ENCODE data around the gene FILIP1L.
"Not testable (repeated sequence)": the region's sequence is repeated elsewhere in the genome, so short reads cannot be mapped to it uniquely, and the experiment has no call there.

FILIP1L gene

DNA sequence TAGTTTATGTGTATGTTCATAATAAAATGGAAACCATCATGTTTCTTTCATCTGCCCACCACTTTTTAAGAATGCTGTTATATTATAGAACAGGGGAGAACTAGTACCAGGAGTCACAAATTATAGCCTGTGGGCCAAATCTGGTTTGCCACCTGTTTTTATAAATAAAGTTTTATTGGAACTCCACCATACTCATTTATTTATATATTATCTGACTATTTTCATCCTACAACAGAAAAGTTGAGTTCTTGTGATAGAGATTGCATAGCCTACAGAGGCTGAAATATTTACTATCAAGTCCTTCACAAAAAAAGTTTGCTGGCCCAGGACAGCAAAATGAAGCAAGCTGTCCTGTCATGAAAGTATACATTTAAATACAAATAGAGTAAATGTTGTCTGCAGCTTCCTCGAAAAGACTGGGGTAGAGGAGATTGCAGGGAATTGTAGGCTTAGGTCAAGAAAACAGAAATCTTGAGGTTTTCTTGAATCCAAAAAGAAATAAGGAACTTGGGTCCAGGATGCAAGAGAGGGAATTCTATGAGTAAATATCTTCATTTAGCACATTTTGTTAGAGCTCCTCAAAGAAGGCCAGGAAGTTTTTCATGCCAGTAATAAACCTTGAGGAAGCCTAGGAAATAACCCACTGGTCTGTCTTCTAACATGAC, 41.1 kb downstream of the FILIP1L start:
- no peak for DNase-seq

DNA sequence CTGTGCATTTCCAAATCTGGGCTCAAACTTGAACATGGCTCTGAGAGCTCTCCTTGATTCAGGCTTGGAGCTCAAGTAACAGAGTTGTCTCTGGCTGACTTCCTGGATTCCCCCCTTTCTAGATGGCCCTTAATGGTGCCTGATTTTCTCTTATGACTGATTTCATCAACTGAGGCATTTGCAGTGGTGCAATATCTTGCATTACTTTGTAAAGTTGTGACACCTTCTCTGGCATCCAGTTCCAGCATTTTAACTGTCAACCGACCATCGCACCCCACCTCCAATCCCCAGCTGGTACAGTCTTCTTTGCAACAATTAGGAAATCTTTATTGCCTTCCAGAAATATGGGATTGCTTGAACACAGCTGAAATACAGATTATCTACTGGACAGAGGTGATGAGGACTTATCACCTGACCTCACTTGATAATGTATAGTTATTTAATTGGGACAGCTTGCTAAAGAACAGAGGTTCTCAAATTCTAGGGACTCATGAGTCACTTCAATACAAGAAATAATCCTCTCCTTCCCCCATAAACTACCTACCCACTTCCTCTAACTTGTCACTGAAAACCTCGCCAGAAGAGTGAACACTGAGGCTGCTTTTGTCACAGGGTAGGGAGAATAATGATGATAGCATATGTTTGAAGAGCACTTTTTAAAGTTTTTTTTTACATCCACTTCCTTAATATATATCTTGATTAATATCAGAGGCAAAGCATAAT, 41.8 kb downstream of the FILIP1L start:
- no peak for DNase-seq

DNA sequence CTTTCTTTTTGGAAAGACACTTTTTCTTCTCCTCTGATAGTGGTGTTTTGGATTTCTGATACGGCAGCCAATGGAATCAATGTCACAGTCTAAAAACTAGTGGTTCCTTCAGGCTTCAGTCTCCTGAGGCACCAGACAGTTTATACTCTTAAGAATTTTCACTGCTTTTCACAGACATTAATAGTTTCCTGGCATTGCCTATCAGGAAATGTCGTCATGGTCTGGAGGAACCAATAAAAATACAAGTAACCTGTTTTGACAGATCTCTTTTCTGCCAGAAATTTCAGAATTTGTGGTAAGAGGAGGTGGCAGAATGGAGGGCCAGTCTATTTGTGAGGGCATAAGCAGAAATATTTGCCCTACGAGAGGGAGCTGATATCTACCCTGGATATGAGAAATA, 44.8 kb downstream of the FILIP1L start:
- no peak for DNase-seq

DNA sequence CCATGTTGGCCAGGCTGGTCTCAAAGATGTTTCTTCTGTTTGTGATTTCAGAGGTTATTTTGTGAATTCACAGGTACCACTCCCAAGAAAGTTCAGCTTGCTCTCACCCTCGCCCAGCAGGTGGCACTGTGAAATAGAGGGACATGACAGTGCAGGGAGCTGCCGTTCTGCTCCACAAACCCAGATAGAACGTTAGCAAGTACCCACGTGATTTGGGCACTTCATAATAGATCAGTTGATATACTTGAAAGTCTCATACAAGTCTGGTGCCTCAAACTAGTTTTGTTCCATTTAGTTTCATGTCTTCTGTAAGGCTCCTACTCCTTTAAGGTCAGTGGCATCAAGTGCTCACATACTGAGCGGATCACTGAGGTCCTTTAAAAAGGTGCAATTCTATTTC, 45.5 kb downstream of the FILIP1L start:
- DNase-seq, result peak; percentile 74

DNA sequence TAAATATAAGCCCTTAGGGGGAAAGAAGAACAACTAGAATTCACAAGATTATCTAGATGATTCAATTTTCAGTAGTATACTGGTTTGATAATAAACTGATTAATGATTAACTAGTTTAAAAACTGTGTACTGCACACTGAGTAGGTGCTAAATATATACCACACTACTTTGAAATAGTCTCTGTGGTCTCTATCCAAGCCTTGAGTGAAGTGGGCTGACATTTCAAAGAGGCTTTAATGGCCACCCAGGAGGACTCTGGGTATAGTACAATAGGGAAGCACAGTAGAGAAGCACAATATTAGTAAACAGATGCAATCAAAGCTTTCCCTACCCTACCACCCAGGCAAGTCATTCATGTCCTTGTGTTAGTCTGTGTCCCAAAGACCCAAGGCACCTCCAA, 46.7 kb downstream of the FILIP1L start:
- DNase-seq, result no peak

DNA sequence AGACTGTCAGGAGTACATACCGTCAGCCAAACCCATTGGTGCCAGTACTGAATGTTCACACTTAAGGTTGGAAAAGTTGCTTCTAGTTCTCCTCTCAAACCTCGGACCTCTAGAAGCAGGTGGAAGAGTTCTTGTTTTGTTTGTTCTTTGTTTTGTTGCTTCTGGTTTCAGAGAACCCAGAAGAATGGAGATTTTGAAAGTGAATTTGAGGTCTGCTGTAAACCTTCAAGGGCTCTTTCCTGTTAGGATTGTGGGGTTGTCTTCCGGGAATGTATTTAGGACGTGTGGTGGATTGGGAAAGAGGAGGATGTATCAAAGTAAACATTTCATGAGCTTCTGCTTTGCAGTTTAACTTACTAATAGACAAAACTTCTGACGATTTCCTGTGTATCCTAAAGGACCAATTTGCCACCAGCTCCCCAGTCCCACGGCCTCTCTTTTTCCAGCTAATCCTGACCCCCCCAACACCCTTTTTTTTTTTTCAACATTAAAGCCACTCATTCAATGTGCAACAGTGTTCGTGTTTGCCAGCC, 50.3 kb downstream of the FILIP1L start:
- no peak for DNase-seq

DNA sequence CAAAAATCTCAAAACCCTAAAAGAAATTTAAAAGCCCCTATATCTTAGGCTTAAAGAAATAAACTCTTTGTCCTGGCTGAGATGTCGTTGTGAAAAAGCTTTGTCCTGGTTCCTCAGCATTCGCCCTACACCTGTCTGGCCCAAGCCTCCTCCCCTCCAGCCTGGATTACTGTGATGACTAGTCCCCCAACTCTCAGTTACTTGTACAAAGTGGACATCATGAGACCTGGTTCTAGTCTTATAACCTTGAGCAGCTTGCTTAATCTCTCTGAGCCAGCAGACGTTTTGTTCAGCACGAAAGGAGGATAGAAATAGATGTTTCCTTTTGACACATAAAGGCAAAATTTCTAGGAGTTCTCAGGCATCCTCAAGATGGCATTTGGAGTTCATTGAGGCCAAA, 51.6 kb downstream of the FILIP1L start:
- DNase-seq, result no peak

DNA sequence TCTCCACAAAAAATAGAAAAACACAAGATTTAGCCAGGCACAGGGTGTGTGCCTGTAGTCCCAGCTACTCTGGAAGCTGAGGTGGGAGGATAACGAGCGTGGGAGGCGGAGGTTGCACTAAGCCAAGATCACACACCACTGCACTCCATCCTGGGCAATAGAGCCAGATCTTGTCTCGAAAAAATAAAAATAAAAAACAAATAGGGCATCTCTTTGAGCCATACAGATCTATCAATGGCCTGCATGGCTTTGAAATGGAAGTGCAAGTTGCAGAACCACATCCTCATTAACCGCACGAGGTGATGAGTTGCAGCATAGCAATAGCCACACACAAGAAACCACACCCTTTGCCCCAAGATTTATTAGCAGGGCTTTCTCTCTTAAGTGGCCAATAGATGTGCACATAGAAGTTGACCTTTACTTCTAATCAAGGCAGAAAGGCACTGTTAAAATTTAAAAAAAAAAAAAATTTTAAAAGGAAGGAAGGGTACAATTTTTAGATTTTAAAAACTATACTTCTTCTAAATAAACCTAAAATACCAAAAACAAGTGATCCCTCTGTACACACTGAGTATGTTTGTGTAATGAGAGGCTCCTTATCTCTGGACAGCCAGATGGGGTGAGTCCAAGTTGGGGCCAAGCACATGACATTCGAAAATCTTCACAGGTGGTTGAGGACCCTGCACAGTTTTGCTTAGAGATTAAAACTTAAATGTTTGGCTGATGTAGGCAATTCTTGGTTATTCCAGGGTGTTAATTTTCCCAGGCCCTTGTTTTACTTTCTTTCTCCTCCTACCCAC, 53.4 kb downstream of the FILIP1L start:
- no peak for DNase-seq

DNA sequence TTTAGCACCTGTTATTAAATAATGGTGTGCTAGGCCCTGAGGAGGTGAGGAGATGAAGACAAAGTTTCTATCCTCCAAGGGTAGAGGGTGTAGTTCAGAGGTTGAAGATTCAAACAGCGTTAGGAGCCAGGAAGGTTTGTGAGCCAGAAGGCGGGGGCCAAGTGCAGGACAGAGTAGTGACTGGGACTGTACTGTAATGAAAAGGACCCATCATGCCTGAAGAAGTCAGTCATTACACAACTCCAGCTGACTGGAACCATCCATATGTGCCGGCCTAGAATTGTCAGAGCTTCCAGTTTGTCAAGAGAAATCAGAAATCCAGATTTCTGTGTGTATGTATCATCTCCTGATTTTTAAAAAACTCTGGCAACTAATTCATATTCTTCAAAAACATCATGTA, 54.8 kb downstream of the FILIP1L start:
- DNase-seq, result no peak

DNA sequence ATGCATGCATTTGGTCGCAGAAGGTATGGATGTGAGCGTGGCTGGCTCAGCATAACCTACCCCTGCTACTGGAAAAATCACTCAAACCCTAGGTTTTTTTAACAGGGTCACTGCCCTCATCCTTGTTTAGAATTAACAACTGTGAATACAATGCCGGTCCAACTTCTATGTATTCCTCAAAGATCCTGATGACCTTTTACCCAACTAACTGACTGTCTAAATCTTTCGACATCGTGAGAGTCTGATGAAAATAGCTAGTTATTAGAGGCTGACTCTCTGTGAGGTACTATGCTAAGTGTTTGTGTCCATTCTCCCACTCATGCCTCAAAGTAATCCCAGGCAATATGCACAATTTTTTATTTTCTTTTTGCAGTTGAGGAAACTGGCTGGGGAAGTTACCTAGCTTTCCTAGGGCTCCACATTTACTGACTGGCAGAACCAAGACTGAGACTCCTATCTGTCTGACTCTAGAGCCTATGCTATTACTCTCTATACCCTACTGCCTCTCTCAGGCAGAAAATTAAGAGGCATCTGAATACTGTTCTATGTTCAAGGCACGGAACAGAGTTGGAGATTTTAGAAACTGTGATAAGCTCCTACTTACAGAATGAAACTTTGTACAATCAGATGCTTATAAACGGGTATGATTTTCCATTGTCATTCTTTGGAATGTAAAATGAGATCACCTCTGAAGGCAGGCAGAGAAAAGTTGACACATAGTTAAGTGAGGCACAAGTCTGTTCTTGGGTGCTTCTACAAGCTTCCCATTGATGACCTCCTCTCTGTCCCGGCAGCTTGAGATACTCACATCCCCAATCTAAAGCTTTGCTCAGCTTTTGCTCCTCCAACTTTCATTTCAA, 56.4 kb downstream of the FILIP1L start:
- DNase-seq, result no peak

DNA sequence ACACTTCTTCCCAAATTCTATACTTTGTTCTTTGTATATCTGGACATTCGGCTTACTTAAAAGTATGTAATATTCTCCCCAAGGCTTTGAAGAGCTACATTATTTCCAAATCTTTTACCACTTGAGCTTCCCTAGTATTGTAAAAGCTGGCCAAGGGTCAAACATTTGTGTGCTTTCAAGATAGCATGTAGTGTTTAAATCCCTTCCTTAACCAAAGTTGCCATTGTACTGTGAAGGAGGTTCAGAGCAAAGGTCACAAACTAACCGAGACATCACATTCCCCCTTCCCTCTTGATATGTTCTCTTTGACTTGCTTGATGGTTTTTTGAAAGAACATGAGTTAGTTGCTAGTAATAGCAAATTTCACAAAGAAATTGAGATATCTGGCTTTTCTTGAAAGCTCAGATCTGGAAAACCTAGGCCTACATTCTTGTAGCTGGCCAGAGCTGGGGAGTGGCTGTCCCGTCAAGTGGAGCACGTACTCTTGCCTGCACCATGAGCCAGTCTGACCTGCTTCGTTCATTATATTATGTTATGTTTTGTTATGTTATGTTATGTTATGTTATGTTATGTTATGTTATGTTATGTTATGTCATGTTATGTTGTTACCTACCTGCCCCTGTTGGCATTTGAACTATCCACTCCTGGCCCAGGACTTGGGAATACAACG, 60.2 kb downstream of the FILIP1L start:
- no peak for DNase-seq

DNA sequence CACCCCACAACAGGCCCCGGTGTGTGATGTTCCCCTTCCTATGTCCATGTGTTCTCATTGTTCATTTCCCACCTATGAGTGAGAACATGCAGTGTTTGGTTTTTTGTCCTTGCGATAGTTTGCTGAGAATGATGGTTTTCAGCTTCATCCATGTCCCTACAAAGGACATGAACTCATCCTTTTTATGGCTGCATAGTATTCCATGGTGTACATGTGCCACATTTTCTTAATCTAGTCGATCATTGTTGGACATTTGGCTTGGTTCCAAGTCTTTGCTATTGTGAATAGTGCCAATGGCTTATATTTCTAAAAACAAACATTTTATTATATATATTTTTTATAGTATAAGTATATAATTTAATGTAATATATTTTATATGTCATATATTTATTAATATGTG, 62.8 kb downstream of the FILIP1L start:
- DNase-seq, result not testable (repeated sequence)

DNA sequence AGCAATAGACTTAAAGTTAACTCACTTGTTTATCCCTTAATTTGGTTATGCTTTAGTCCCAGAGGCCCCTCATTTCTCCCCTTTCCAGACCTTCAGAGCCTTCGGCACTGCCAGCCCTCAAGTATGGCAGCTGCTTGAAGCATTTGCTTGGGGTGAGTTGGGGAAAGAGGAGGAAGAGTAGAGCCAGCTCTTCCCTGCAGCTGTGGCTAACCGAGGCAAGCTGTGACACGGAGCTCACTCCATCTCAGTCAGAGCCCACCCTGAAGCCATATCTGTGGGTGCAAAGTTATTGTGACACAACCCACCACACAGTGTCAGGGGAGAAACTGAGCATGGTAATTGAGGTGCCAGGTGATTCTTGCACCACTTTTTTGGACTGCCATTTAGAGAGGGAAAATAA, 66.1 kb downstream of the FILIP1L start:
- DNase-seq, result no peak

DNA sequence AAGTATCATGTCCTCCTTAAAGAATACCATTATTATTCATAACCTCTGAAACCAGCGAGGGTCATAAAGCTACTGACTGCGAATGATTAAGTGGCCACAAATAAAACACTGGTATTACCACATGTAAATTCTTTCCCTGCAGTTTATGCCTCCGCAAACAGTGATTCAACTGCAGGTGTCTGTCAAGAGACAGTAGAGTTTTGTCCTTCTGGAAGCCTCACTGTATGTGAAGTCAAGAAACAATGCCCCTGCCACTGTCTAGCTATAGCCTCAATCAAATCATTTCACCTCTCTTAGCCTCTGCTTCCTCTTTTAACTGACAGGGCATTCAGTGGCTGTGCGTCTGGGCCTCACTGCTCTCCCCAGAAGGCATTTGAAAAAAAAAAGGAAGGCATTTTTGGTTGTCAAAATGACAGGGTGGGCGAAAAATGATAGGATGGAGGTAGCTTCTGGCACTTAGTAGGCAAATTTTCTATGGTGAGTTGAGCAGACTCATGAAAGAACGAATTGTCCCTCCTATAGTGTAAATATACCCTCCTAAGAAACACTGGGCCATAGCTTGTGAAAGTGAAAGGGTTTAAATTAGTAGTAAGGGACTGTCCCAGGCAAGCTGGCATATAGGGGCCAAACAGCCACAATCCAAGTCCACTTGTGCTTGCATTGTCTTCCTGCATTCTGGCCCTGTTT, 66.7 kb downstream of the FILIP1L start:
- peak; percentile 32 for DNase-seq

DNA sequence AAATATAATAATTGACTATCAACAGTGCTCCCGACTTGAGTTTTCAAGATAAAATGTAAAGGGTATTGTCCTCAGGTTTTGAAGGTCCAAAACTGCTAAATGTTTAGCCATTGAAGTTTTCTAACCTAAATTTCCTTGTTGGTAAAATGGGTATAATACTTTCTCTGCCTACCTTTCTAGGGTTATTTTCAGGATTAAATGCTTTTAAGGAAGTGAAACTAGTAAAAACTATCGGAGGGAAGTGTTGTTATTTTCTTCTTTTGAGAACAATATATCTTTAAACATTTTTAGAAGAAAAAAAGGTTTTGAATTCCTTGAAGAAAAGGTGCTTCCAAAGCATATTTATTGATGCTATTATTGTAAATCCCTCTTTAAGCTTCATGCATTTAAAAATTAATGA, 67.3 kb downstream of the FILIP1L start:
- no peak for DNase-seq

DNA sequence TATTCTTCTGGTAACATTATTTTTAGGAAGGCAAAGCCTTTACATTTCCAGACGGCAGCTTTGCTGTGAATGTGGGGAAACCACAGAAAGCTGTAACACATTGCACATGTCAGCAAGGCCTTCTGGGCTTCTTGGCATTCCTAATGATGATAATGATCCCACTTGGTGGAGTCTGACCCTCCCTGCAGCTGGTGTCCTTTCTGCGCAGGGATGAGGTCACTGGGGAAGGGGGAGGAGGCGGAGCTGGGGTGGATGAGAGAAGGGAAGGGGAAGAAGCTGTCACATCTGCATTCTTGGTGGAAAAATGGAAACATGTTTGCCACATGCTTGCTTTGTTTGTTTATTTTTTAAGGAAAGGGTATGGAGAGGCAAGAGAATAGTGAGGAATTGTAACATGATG, 68.6 kb downstream of the FILIP1L start:
- DNase-seq, result no peak

DNA sequence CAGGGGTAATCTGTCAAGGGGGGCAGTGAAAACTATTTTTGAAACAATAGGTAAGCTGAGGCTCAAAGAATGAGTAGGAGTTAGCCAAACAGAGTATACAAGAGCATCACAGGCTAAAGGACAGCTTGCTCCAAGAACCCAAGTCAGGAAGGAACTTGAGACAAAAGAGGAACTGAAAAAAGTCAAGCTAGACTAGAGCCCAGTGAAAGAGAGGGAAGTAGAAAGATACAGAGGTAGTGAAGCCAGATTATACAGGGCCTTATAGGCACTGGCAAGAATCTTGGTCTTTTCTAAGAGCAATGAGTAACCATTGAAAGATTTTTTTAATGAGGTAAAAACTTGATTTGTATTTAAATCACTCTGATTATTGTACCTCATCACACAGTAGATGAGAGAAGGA, 69.9 kb downstream of the FILIP1L start:
- DNase-seq, result no peak

DNA sequence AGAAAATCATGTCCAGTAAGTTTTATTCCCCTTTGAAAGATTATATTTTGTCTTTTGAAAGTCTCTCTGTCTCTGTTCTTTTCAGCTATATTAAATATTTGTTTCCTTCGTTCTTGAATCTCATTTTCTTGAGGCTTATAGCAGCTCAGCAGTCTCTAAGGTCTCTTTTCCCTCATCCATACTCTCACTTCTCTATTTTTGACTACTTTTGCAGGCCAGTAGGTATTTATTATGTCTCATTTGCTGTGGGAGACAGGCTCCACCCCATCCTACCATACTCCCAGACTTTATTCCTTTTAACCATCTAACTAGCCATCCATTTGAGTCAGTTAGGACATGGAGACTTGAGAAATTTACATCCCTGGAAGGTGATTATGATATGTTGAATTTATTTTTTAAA, 71.0 kb downstream of the FILIP1L start:
- DNase-seq, result no peak

DNA sequence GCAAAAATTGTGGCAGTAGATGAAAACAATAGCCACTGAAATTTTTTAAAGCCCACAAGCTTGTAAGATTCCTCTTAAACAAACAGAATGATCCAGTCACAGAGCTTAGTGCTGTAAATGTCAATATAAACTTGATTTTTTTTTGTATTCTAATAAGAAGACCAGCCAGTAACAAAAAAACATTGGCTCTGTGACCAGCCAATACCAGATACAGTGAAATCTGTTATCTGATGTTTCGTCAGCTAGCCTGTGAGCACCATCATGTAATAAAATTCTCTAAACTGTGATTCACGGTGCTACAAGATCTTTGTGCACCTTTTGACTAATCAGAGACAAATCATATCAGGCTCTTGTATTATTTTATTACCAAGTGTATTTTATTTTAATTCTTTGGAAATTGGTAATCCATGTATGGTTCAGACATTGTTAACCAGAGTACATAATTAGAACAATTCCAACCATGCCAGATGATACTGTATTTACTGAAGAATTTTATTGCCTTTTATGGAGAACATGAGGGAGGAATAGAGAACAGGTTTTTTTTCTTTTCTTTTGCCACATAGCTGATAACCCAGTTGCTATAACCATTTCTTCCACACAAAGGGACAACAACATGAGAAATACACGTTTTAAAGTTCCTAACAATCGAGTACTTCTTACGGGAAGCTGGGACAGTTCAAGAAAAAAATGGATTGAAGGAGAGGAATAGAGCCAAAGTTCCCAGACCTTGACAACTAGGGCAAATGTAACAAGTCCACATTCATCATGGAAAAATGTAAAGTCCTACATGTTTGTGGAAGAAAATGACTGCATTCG, 71.9 kb downstream of the FILIP1L start:
- DNase-seq, result no peak

DNA sequence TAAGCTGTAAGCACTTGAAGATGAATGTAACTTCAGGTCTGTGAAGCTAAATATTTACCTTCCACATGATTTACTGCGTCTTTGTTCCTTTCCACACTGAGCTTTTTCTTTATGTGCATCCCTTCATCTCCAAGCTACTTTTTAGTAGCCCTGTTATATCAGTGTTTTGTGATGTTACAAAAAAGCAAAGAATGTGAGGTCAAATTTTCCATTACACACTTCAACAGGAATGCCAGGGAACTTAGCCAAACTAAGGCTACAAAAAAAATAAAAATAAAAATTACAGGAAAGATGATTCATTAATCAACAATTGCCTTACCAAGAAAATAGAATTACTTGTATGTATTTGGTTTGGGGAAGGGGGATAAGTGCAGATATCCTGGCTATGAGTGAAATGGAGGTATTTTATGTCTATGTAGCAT, 73.0 kb downstream of the FILIP1L start:
- no peak for DNase-seq
